GF-D8 (cell line): ENCODE data around the gene NRGN.

Source experiments
- DNase-seq: peaks from one replicate; lab custom pipeline; 2025; lab: John Stamatoyannopoulos, UW

Gene NRGN

DNA sequence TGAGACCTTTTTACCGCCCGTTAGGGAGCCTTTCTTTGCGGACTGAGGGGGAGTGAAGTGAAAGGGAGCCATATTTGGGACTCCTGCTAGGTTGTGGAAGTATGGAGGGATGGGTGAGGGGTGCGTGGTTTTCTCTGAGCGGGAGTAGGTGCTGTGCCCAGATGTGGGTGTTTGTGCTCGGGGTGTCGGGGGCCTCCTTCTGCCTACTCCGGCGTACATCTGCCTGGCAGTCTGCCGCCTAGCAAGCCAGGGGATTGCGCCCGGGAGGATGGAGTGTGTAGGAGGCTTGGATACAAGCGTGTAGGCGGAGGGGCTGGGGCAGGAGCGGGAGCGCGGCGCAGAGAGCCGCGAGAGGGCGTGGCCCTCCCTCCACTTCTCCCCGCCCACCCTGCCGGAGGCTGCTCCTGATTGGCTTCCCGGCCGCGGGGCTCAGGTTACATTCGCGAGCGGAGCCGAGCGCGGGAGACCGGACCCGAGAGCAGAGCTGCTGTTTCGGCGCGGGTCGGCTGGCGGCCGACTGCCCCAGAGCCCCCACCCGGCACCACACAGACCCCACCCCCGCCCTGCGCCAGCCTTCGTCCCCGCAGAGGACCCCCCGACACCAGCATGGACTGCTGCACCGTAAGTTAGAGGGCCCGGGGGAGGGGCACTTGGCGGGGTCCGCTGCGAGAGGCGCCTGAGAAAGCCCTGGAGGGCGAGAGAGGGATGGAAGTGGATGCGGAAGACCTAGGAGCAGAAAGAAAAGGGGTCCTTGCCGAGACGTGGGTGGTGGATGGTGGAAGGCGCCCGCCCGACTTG, at the start of gene NRGN:
TSS of gene NRGN (plus strand) at position 464 of the 798 bp plus-strand sequence. CDS start at position 607, 143 bp downstream.
- DNase-seq = peak; percentile 95

DNA sequence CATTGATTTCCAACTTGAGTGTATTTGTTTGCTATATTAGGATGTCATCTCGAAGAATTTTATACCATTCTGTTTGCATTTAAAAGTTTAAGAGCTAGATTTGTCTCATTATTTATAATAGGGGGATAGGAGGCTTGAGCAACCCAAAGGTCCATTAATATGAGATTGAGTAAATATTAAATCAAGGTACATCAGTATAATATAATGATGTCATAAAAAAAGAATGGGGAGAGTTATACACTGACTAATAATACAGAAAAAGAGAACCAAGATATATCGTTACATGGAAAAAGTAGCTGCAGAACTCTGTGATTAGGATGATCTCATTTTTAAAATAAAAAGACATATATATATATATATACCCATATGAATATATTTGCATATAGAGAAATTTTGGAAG, 46.6 kb upstream of the NRGN start:
- DNase-seq = no peak

DNA sequence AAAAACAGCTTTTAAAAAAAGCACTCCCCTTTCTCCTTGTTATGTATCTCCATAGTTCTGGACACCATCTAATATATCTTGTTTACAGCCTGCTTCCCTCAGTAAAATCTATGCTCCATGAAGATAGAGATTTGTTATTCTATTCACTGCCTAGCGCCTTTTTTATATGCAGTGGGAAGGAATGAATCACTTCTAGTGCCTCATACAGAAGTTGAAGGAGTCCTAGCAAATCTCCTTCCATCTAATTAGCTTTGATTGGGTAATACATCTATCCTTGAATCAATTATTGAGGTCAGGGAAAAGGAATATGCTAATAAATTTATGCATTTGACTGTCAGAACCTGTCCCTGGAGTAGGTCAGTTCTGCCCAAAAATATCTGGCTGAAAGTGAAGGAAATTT, 40.2 kb upstream of the NRGN start:
- DNase-seq = no peak

- DNase-seq = no peak
These were observed 39.7 kb upstream of the NRGN start for GRCh38 chr11:124700028-124700427.

- DNase-seq = no peak
These were observed 31.9 kb upstream of the NRGN start for GRCh38 chr11:124707829-124708228.

- DNase-seq = no peak
These were observed 27.4 kb upstream of the NRGN start for GRCh38 chr11:124712392-124712791.

GRCh38 chr11:124716591-124716990, 23.2 kb upstream of the NRGN start:
- peak; percentile 48 for DNase-seq

DNA sequence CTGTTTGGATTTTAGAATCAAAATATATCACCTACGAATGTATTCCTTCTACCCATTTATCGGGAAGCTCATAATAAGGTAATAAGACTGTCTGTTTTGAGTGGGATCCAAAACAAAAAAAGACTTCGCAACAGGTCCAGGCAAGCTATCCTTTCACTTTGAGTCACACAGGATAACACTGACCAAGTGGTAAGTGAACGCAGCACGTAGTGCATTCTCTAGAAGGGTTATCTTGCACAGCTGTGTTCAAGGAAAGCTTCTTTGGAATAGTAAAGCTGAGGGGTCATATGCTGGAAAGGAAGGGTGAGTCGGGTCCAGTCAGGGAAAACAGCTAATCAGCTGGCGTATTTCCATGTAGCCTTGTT, 22.3 kb upstream of the NRGN start:
- DNase-seq = no peak

DNA sequence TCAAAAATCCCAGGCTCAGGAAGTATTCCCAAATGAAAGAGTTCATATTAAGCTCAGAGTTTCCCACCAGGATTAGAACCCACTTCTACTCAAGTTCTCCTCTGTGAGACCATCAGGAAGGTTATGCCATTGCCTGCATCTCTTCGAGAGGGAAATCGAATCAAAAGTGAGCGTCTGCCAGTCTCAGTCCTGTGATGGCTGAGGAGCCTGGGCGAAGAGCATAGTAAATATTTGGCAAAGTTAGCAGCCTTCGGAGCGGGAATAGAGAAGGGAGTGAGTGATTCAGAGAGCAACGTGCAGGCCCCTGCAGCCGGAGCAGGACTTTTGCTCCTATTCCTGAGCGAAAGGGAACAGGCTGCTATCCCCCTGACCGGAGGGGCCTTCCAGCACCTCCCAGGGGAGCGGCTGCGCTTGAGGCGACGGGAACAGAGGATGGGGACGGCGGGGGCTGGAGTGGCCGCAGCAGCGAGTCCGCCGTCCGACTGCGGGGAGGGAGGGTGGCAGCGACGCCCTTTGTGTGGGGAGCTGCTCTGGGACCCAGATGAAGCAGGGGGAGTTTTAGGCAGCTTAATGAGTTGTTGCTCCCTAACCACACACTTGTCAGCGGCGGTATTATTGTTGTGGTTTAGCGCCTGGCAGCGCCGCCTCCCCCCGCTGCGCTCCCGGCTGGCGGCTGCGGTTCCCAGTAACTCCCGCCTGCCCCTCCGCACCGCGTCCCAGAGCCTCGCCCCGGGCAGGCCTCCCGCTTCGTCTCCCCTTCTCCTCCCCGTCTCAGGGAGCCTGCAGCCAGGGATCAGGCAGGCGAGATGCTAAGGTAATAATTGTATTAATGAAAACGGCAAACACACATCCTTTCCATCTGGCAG, 21.7 kb upstream of the NRGN start:
- peak; percentile 54 for DNase-seq

DNA sequence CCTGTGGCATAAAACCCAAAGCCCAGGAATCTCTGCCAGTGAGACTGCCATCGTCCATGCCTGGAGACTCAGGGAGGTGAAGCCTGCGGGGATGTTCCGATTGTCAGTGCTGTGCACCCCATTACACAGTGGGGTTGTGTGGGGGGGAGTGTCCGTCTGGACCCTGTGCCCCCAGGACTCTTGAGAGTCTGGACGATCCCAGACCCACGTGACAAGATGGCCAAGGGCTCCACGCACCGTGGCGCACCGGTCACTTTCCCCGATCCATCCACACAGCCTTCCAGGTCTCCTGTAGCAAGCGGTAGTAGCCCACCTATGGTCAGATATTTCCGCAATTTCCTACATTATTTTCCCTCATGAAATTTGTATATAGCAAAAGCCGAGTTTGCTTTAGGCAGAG, 20.9 kb upstream of the NRGN start:
- DNase-seq = no peak

DNA sequence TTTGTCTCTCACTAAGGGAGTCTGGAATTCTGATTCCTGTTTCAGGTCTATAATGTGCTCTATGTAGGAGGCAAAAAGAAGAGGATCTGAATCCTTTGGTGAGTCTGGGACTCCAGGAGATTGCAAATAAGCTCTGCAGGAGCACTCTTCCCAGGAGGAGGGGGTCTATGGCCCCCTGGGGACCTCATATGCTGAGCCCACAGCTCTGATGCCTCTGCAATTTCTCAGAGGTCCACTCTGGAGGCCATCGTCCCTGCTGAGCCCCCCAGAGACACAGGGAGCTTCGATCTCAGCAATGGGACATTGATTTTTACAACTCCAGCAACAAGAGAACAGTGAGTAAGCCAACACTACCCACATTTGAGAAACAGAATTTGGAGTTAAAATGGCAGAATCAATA, 20.2 kb upstream of the NRGN start:
- DNase-seq = no peak

DNA sequence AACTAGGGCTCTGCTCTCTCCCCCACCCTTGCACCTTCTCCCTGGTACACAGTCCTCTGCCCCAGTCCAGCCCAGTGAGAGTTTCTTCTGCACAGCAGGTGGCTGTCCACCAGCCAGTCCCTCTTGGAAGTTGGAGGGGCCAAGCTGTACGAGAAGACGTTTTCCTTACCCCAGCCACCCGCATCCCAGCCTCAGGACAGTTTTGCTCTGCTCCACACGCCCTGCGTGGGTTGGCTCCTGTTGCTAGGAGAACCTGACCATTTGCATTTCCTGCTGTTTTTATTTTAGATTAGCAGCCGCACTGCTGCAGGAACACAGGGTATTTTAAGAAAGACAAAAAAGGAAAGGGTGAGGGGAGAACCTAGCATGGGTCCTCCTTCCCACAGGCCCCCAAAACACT, 17.6 kb upstream of the NRGN start:
- DNase-seq = no peak

GRCh38 chr11:124724979-124725718, 14.6 kb upstream of the NRGN start:
- peak; percentile 62 for DNase-seq

GRCh38 chr11:124725719-124726105, 14.0 kb upstream of the NRGN start:
- DNase-seq = peak; percentile 90

DNA sequence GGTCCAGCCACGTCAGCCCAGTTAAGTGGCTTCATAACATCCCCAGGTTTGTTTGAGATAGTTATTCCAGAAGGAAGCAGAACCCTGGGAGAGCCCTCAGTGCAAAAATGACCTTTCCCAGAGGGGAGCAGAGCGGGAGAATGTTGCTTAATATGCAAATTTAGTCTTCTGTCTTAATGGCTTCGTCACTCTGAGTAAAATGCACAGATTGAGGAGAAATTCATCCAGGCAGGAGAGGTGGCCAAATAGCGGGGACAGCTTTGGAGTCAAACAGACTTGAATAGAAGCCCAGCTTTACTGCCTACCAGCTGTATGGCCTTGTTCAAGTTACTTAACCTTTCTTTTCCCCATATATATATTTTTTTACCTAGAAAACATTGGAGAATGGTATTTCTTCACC, 12.3 kb upstream of the NRGN start:
- DNase-seq = no peak

DNA sequence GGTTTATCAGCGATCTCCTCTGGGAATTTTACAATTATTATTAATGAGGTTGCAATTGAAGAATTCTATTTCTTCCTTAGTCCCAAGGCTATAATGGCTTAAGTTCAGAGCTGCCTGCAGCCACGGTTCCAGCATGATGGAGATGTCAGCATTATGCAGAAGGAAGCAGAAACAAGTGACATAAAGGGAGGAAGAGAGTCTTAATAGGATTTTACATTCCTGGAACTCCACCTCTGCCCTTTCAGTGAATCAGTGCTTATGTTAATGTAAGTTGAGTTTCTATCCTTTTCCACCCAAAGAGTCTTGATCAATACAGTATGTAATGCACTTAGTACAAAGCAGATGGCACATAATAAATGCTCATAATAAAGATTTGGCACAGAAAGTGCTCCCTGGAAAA, 11.6 kb upstream of the NRGN start:
- DNase-seq = no peak

GRCh38 chr11:124729571-124729970, 10.2 kb upstream of the NRGN start:
- no peak for DNase-seq

DNA sequence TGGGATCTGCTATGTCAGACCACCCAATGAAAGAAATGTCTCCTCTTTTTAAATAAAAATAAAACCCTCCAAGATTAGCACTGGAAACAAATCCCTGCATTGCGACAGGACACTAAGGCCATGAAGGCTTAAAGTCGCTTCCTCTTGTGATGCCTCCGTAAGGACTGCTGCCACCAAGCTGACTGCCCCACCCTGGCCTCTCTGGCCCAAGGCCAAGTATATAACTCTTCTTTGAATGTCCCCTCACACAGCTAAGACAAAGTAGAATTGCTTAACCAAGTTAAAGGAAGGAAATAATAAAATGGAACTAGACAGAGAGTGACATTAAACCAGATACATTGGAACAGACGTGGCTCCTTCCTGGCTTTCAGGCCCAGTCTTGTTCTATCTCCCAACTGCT, 7.5 kb upstream of the NRGN start:
- DNase-seq = peak; percentile 100

- peak; percentile 90 for DNase-seq
These were observed 3.0 kb upstream of the NRGN start for GRCh38 chr11:124736736-124737135.

DNA sequence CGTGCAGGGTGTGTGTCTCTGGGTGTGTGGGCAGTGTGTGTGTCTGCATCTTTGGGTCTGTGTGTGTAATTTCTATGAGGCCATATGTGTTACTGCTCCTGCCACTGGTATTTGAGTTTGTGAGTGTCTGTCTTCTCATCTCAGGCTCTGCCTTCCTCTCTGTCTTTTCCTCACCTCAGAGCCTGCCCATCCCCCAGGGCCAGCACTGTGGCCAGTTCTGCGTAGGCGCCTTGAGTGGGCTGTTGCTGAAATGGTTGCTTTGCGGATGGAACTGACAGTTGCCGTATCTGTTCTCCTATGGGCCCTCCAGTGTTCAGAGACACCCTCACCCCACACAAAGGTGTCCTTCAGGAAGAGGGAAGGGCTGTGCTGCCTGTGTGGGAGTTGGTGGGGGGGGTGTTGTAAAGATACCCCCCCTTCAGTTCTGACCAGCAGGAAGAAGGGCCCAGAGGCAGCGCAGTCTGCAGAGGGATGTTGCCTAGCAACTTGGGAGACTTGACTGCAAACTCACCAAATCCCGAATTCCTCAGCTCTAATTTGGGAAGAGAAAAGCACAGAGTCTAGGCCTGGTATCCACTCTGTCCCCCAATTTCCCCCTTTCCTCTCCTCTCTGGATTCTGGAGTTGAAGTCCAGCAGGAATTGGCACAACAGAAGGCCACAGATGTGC, 2.0 kb upstream of the NRGN start:
- DNase-seq = no peak

DNA sequence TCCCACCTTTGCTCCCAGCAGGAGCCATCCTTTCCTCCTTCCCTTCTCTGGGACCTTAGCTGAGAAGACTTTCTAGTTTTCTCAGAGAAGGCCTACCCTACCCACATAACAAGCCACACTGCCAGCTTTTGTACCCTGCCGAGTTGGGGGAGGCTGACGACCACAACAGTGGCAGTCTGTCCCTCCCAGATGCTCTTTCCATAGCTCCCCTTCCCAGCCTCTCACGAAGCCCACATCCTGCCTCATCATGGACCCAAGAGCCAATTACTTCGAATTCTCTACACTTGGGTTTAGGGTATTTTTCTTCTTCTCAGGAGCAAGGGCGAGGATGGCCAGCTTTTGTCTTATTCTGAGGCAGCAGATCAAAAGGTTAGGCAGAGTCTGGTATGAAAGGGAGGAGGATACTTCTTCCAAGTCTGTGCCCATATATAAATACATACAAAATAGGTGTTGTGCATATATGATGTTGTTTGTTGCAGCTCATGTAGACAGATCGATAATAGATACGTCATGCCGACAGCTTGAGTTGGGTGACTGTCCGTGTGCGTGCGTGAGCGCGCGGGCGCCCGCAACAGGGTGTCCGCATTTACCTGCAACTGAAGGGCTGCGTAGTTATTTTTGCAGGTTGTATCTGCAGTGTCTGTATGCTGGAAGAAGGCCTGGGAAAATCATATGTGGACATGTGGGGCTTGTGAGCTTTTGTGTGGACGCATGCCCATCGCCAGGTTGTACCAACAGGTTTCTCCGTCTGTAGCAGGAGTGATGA, 846 bp upstream of the NRGN start:
- no peak for DNase-seq
